CD4-positive, alpha-beta T cell (primary cell): ENCODE measurements around the gene S100A16. TPM values are rescaled to one million over a fixed set of nuclear protein-coding genes. Genes with fewer than 3 reads are reported as not detected.

Source experiments
- ATAC-seq: fragments of 200-7000 bp; cut with Tn5 transposase; one replicate; pipeline ENCODE4 v1.10.0; 2022; ENCODE audit warnings: mild to moderate bottlenecking; ENCODE audit not compliant: poor library complexity
- CTCF ChIA-PET: fragments of 350-600 bp; sonication (Branson Sonifier 250); formaldehyde crosslinking; loops from one replicate; lab custom pipeline; 2021; ENCODE audit warnings: antibody characterized with exemption, inconsistent platforms; lab: Charles Lee
- POLR2A ChIA-PET: fragments of 350-600 bp; sonication (Branson Sonifier 250); formaldehyde crosslinking; loops from one replicate; lab custom pipeline; 2021; ENCODE audit warnings: antibody characterized with exemption, inconsistent platforms; lab: Charles Lee
- DNase-seq, 14 experiments: peaks; one replicate each; pipeline ENCODE4 v3.0.0-alpha.2; 2013 to 2020; ENCODE audit warnings: mixed read lengths in 2 of 14
- H3K27ac ChIP-seq, 2 donors: one replicate each; pipeline versions ENCODE4 v1.5.1 to v1.7.0; 2013; ENCODE audit warnings: low read length in 2 of 2, low read depth in 1 of 2, mild to moderate bottlenecking in 1 of 2
- H3K27me3 ChIP-seq, 2 experiments: 1 replicate in 1 of 2; 2 replicates in 1 of 2; pipeline versions ENCODE4 v1.6.1 to v1.7.0; 2013; ENCODE audit warnings: low read length in 2 of 2, control low read depth in 1 of 2, mild to moderate bottlenecking in 1 of 2, moderate library complexity in 1 of 2; ENCODE audit not compliant: insufficient read depth in 2 of 2, control insufficient read depth in 1 of 2
- H3K36me3 ChIP-seq: one replicate; pipeline ENCODE4 v1.6.1; 2013; ENCODE audit warnings: low read length, control low read depth; ENCODE audit not compliant: insufficient read depth
- H3K4me1 ChIP-seq: one replicate; pipeline ENCODE4 v1.6.1; 2013; ENCODE audit warnings: low read length, control low read depth; ENCODE audit not compliant: insufficient read depth
- H3K4me3 ChIP-seq: one replicate; pipeline ENCODE4 v1.5.1; 2013; ENCODE audit warnings: mild to moderate bottlenecking, low read length, moderate library complexity
- H3K9me3 ChIP-seq, 2 experiments: 1 replicate in 1 of 2; 2 replicates in 1 of 2; pipeline versions ENCODE4 v1.6.1 to v1.7.0; 2013; ENCODE audit warnings: low read length in 2 of 2, mild to moderate bottlenecking in 2 of 2, control low read depth in 1 of 2, moderate library complexity in 1 of 2; ENCODE audit not compliant: control insufficient read depth in 1 of 2, insufficient read depth in 1 of 2
- H3K27ac Mint-ChIP-seq: one replicate; pipeline ENCODE4 v1.8.0; 2020; ENCODE audit warnings: mixed read lengths
- H3K27me3 Mint-ChIP-seq: one replicate; pipeline ENCODE4 v1.8.0; 2021; ENCODE audit warnings: mixed read lengths
- H3K36me3 Mint-ChIP-seq: one replicate; pipeline ENCODE4 v1.8.0; 2021; ENCODE audit warnings: low read depth, mixed read lengths
- H3K4me1 Mint-ChIP-seq: one replicate; pipeline ENCODE4 v1.8.0; 2021; ENCODE audit warnings: low read depth, mixed read lengths
- H3K4me3 Mint-ChIP-seq: one replicate; pipeline ENCODE4 v1.8.0; 2020; ENCODE audit warnings: mild to moderate bottlenecking, mixed read lengths
- H3K9me3 Mint-ChIP-seq: one replicate; pipeline ENCODE4 v1.8.0; 2020; ENCODE audit warnings: mixed read lengths
- intact Hi-C, 2 experiments: fragments of 100-400 bp; cut with DNase I in 1 of 2; cut with micrococcal nuclease in 1 of 2; formaldehyde crosslinking; loops; one replicate each; pipeline versions ENCODE4 v1.15.1 to v1.9.0; 2023 to 2025; cut with DNase I, micrococcal nuclease
- total RNA-seq, 174 experiments: library from RNA in 2 of 174; stranded (reverse) in 2 of 174; gene quantifications; one replicate each; pipeline ENCODE4 v1.2.3 and lab custom pipeline; 2021 to 2026
- TF ChIP-seq, protein P1 (sequence below): fragments of 200-600 bp; IDR thresholded peaks from one replicate; pipeline ENCODE4 v1.8.0; 2022; ENCODE audit warnings: antibody characterized with exemption, mild to moderate bottlenecking

The S100A16 gene
- total RNA-seq, 2 experiments from 2014 or later = not detected

- Mint-ChIP-seq H3K9me3 (no peaks in the 10 kb centered on the region), H3K27me3 (no peaks in the 10 kb centered on the region), H3K27ac (no peak overlapping the region), H3K36me3 (no peaks in the 10 kb centered on the region), H3K4me3 (no peak overlapping the region), H3K4me1 (no peaks in the 10 kb centered on the region)
- ChIA-PET POLR2A (no interaction called here), CTCF (interaction anchor here (1.4 kb wide), 1 partner anchor 113 kb away, joined by 4 read pairs; no protein-coding TSS in a partner anchor)
- Histone ChIP-seq H3K27ac (no peak overlapping the region), H3K4me3 (no peak overlapping the region), H3K27me3 (no peaks in the 10 kb centered on the region), H3K36me3 (no peaks in the 10 kb centered on the region), H3K9me3 (no peaks in the 10 kb centered on the region), H3K4me1 (peaks cover 6% of the 10 kb centered on the region)
- intact Hi-C loops = no loop called here
- TF ChIP-seq, protein P1, sequence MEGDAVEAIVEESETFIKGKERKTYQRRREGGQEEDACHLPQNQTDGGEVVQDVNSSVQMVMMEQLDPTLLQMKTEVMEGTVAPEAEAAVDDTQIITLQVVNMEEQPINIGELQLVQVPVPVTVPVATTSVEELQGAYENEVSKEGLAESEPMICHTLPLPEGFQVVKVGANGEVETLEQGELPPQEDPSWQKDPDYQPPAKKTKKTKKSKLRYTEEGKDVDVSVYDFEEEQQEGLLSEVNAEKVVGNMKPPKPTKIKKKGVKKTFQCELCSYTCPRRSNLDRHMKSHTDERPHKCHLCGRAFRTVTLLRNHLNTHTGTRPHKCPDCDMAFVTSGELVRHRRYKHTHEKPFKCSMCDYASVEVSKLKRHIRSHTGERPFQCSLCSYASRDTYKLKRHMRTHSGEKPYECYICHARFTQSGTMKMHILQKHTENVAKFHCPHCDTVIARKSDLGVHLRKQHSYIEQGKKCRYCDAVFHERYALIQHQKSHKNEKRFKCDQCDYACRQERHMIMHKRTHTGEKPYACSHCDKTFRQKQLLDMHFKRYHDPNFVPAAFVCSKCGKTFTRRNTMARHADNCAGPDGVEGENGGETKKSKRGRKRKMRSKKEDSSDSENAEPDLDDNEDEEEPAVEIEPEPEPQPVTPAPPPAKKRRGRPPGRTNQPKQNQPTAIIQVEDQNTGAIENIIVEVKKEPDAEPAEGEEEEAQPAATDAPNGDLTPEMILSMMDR = no peak
- ATAC-seq = no peak
- no peak for DNase-seq
Measured at GRCh38 chr1:153623101-153623500, 10.2 kb upstream of the S100A16 start.

DNA sequence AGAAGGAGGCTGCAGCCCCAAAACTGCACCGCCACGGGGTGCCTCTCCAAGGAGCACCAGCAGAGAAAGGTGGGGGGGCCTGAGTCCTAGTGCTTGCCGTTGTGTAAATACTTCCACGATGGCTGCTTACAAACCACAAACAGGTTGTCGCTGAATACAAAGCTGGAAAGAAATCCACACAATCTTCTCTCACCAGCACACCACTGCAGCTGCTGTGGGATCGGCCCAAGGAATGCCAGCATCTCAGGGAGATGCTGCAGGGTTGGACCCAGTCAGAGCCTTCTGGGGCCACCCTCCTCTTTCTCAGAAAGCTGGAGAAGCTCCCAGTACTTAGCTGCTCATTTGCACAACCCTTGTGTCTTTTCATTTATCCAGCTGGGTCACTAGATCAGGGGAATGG is 6.2 kb upstream of the S100A16 start:
- Histone ChIP-seq H3K36me3 (no peaks in the 10 kb centered on the region), H3K4me1 (peaks cover 7% of the 10 kb centered on the region), H3K4me3 (no peak overlapping the region), H3K9me3 (no peaks in the 10 kb centered on the region), H3K27ac (no peak overlapping the region), H3K27me3 (no peaks in the 10 kb centered on the region)
- Mint-ChIP-seq H3K27me3 (no peaks in the 10 kb centered on the region), H3K4me1 (peaks cover 5% of the 10 kb centered on the region), H3K9me3 (no peaks in the 10 kb centered on the region), H3K4me3 (no peak overlapping the region), H3K27ac (no peak overlapping the region), H3K36me3 (no peaks in the 10 kb centered on the region)
- ChIA-PET CTCF (no interaction called here), POLR2A (interaction anchor here (1.8 kb wide), 1 partner anchor 15 kb away, joined by 9 read pairs; the partner anchor contains the start of gene CHTOP)
- intact Hi-C loops = loop anchor here in 1 of 2 experiments (5.0 kb wide), 1 partner anchor 47 kb away; no protein-coding TSS in a partner anchor
- TF ChIP-seq, protein P1 = no peak
- no peak for ATAC-seq
- no peak for DNase-seq

- POLR2A ChIA-PET = interaction anchor here (1.8 kb wide), 1 partner anchor 16 kb away, joined by 9 read pairs; the partner anchor contains the start of gene CHTOP
- H3K4me3 ChIP-seq = no peak overlapping the region
- no peak overlapping the region for H3K4me3 Mint-ChIP-seq
- intact Hi-C loops = loop anchor here (1.0 to 5.0 kb wide), 3 partner anchors 45 to 107 kb away; no protein-coding TSS in a partner anchor
- H3K9me3 ChIP-seq = no peaks in the 10 kb centered on the region
- H3K27ac Mint-ChIP-seq = no peak overlapping the region
- no peaks in the 10 kb centered on the region for H3K9me3 Mint-ChIP-seq
- H3K27ac ChIP-seq = no peak overlapping the region
- DNase-seq = peak in 12 of 14 experiments; percentile 38 to 86 (median 59)
- H3K36me3 ChIP-seq = no peaks in the 10 kb centered on the region
- no peaks in the 10 kb centered on the region for H3K36me3 Mint-ChIP-seq
- peak; percentile 86 for ATAC-seq
- H3K27me3 ChIP-seq = no peaks in the 10 kb centered on the region
- peaks cover 5% of the 10 kb centered on the region for H3K4me1 Mint-ChIP-seq
- H3K27me3 Mint-ChIP-seq = no peaks in the 10 kb centered on the region
- TF ChIP-seq, protein P1 = peak; percentile 60
- peaks cover 7% of the 10 kb centered on the region for H3K4me1 ChIP-seq
- CTCF ChIA-PET = interaction anchor here (1.3 to 1.5 kb wide), 2 partner anchors 9 to 107 kb away, joined by 3 read pairs; no protein-coding TSS in a partner anchor
Measured at GRCh38 chr1:153617663-153618062, 4.7 kb upstream of the S100A16 start.
